GM21529 (cell line): ENCODE measurements around the gene RAB25.
A peak's percentile ranks its signal among the peaks of the same experiment; 100 is the strongest.

Experiments
- ATAC-seq: cut with Tn5 transposase; IDR thresholded peaks from one replicate; pipeline ENCODE4 v1.9.1; 2021; ENCODE audit not compliant: unreplicated experiment

RAB25 gene

GRCh38 chr1:156078728-156079127 lies 17.8 kb downstream of the RAB25 start:
- ATAC-seq, result no peak

GRCh38 chr1:156079762-156080161 lies 18.8 kb downstream of the RAB25 start:
- no peak for ATAC-seq

- no peak for ATAC-seq
These were observed 19.4 kb downstream of the RAB25 start for GRCh38 chr1:156080241-156080862.

GRCh38 chr1:156080863-156081179 lies 19.9 kb downstream of the RAB25 start:
- no peak for ATAC-seq

GRCh38 chr1:156081180-156081916 lies 20.4 kb downstream of the RAB25 start:
- ATAC-seq, result no peak

GRCh38 chr1:156081917-156082308 lies 21.0 kb downstream of the RAB25 start:
- ATAC-seq, result no peak

- ATAC-seq, result peak; percentile 52
These were observed 21.5 kb downstream of the RAB25 start, which contains the start of gene MEX3A for GRCh38 chr1:156082309-156083091. Gene MEX3A (minus strand): TSS chr1:156082465. CDS start chr1:156081998, 467 bp downstream.

- no peak for ATAC-seq
These were observed 23.1 kb downstream of the RAB25 start for GRCh38 chr1:156083800-156084790.

- no peak for ATAC-seq
These were observed 25.3 kb downstream of the RAB25 start for GRCh38 chr1:156086256-156086662.

GRCh38 chr1:156089704-156090103 lies 28.7 kb downstream of the RAB25 start:
- ATAC-seq, result no peak

- no peak for ATAC-seq
These were observed 29.3 kb downstream of the RAB25 start for GRCh38 chr1:156090138-156090839.

GRCh38 chr1:156090840-156091188 lies 29.9 kb downstream of the RAB25 start:
- no peak for ATAC-seq

GRCh38 chr1:156091610-156092009 lies 30.6 kb downstream of the RAB25 start:
- ATAC-seq, result no peak

- no peak for ATAC-seq
These were observed 35.0 kb downstream of the RAB25 start for GRCh38 chr1:156095906-156096508.

- peak; percentile 65 for ATAC-seq
These were observed 35.9 kb downstream of the RAB25 start for GRCh38 chr1:156096640-156097391.

- no peak for ATAC-seq
These were observed 36.7 kb downstream of the RAB25 start for GRCh38 chr1:156097499-156098178.

- ATAC-seq, result no peak
These were observed 37.8 kb downstream of the RAB25 start for GRCh38 chr1:156098784-156099183.

- no peak for ATAC-seq
These were observed 38.3 kb downstream of the RAB25 start for GRCh38 chr1:156099282-156099681.
